Measurements from ENCODE around the gene ZYG11B.
"Not testable (repeated sequence)": the region's sequence is repeated elsewhere in the genome, so short reads cannot be mapped to it uniquely, and the experiment has no call there.

The ZYG11B gene

GRCh38 chr1:52726265-52727113 is at the start of gene ZYG11B:
Gene ZYG11B (plus strand): TSS chr1:52726453. CDS start chr1:52726654, 201 bp downstream.
- peak; percentile 78 for DNase-seq (ENCODE audit: low spot score)

- DNase-seq (ENCODE audit: low spot score): no peak
These were observed 49.0 kb upstream of the ZYG11B start for GRCh38 chr1:52677076-52677806.

GRCh38 chr1:52679048-52679447 is 47.2 kb upstream of the ZYG11B start:
- DNase-seq (ENCODE audit: low spot score): no peak

GRCh38 chr1:52679498-52679897 is 46.8 kb upstream of the ZYG11B start:
- DNase-seq (ENCODE audit: low spot score): no peak

- DNase-seq (ENCODE audit: low spot score): no peak
These were observed 45.9 kb upstream of the ZYG11B start for GRCh38 chr1:52680353-52680752.

GRCh38 chr1:52681136-52681535 is 45.1 kb upstream of the ZYG11B start:
- no peak for DNase-seq (ENCODE audit: low spot score)

- DNase-seq (ENCODE audit: low spot score): no peak
These were observed 42.8 kb upstream of the ZYG11B start for GRCh38 chr1:52683367-52683940.

- DNase-seq (ENCODE audit: low spot score): no peak
These were observed 41.7 kb upstream of the ZYG11B start for GRCh38 chr1:52684545-52684944.

GRCh38 chr1:52686261-52686751 is 39.9 kb upstream of the ZYG11B start:
- DNase-seq (ENCODE audit: low spot score): peak; percentile 67

GRCh38 chr1:52686830-52687229 is 39.4 kb upstream of the ZYG11B start:
- DNase-seq (ENCODE audit: low spot score): no peak

- no peak for DNase-seq (ENCODE audit: low spot score)
These were observed 34.4 kb upstream of the ZYG11B start for GRCh38 chr1:52691821-52692220.

GRCh38 chr1:52692697-52693096 is 33.6 kb upstream of the ZYG11B start:
- no peak for DNase-seq (ENCODE audit: low spot score)

- DNase-seq (ENCODE audit: low spot score): not testable (repeated sequence)
These were observed 32.9 kb upstream of the ZYG11B start for GRCh38 chr1:52693351-52693750.

GRCh38 chr1:52693843-52694242 is 32.4 kb upstream of the ZYG11B start:
- no peak for DNase-seq (ENCODE audit: low spot score)

- no peak for DNase-seq (ENCODE audit: low spot score)
These were observed 30.6 kb upstream of the ZYG11B start for GRCh38 chr1:52695627-52696026.

- peak; percentile 78 for DNase-seq (ENCODE audit: low spot score)
These were observed 28.2 kb upstream of the ZYG11B start, which contains the start of gene COA7 for GRCh38 chr1:52697795-52698674. Gene COA7 (minus strand): TSS chr1:52698347. CDS start chr1:52698326, 21 bp downstream.

GRCh38 chr1:52702886-52703787 is 23.1 kb upstream of the ZYG11B start:
- peak; percentile 78 for DNase-seq (ENCODE audit: low spot score)

GRCh38 chr1:52706136-52706670 is 20.1 kb upstream of the ZYG11B start:
- DNase-seq (ENCODE audit: low spot score): no peak

- no peak for DNase-seq (ENCODE audit: low spot score)
These were observed 19.0 kb upstream of the ZYG11B start for GRCh38 chr1:52706941-52707926.

Measured in kidney capillary endothelial cell (primary cell).